Cortex of kidney (tissue), 1 donor: ENCODE measurements around the gene VSTM2B.

ENCODE experiments used
- DNase-seq: peaks from one replicate; lab custom pipeline; 2025; lab: John Stamatoyannopoulos, UW

VSTM2B gene

GRCh38 chr19:29515706-29516357 lies 10.0 kb upstream of the VSTM2B start:
- no peak for DNase-seq

- no peak for DNase-seq
Measured at GRCh38 chr19:29516358-29516725, 9.5 kb upstream of the VSTM2B start.

DNA sequence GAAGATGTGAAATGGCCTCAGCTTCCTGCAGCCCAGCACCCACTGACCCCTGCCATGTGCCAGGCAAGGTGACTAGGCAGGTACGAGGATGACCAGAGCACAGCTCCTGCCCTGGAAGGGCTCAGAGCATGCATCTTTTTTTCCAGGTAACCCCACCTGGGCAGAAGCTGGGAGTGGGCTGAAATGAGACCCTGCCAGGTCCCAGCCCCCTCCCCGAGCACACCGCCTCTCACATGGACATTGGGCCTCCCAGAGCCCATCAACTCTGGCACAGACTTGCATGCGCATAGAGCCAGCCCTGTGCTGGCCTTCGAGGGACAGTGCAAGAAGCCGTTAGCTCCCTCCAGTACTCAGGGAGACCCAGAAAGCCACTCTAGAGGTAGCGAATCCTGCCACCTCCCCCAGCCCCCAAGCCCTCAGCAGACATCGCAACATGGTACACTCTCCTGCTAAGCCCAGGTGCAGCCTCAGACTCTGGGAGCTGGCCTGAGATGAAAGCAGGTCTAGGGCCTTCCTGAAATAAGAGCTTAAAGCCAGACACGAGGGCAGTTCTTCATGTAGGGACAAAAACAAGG lies 8.9 kb upstream of the VSTM2B start:
- DNase-seq, result no peak

DNA sequence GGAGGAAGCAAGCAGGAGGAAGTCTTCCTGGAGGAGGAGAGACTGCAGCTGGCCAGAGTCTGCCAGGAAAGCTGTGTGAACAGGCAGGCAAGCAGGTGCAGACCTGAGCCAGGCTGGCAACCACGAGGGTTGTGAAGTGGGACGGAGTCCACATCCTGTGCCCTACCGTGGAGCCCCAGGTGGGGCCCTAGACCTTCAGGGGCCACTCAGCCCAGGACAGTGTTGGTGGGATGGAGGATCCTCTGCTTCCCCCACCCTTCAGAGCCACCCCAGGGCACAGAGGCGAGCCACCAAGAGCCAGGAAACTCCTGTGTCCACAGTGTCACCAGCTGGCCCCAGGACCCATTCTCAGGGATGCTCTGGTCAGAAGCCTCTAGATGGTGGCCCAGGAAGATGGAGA lies 8.4 kb upstream of the VSTM2B start:
- DNase-seq, result no peak

DNA sequence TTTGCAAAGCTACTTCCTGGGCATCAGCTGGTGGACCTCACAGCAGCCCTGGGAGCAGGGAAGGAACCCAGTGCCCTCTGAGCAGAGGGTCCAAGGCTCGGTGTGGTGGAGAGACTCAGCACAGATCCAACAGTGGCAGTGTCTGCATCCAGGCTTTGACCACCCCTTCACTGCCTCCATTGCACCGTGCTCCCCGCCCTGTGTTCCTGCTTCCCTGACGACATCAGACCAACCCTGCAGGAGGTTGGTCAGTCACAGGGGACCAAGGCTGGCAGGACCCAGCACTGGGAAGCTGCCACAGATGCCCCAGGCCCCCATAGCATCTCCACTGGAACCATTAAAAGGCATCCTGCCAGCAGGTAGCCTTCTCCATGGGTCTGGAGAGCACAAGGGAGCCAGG lies 7.8 kb upstream of the VSTM2B start:
- DNase-seq, result no peak

GRCh38 chr19:29519146-29519545 lies 6.6 kb upstream of the VSTM2B start:
- no peak for DNase-seq

- DNase-seq, result no peak
Measured at GRCh38 chr19:29519931-29520330, 5.9 kb upstream of the VSTM2B start.

DNA sequence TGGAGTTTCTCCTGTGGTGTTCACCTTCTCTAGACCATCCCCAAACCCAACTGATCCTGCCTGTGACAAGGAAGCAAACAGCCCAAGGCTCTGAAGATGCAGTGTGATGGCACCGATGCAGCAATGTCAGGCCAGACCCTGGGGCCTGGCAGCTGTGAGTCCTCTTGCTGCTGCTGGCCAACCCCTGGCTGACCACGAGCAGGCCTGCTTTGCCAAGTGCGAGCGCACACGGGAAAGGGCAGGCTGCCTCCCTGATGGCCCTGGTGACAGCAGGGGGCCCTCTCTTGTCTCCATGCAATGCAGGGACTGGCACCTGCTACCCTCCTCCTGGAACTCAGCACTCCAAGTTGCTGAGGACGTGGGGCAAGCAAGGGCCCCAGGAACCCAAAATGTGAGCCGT lies 5.4 kb upstream of the VSTM2B start:
- no peak for DNase-seq

- no peak for DNase-seq
Measured at GRCh38 chr19:29521291-29522075, 4.3 kb upstream of the VSTM2B start.

- no peak for DNase-seq
Measured at GRCh38 chr19:29523568-29523967, 2.2 kb upstream of the VSTM2B start.

GRCh38 chr19:29524201-29524911 lies 1.4 kb upstream of the VSTM2B start:
- no peak for DNase-seq

- no peak for DNase-seq
Measured at GRCh38 chr19:29524912-29525831, 622 bp upstream of the VSTM2B start.

DNA sequence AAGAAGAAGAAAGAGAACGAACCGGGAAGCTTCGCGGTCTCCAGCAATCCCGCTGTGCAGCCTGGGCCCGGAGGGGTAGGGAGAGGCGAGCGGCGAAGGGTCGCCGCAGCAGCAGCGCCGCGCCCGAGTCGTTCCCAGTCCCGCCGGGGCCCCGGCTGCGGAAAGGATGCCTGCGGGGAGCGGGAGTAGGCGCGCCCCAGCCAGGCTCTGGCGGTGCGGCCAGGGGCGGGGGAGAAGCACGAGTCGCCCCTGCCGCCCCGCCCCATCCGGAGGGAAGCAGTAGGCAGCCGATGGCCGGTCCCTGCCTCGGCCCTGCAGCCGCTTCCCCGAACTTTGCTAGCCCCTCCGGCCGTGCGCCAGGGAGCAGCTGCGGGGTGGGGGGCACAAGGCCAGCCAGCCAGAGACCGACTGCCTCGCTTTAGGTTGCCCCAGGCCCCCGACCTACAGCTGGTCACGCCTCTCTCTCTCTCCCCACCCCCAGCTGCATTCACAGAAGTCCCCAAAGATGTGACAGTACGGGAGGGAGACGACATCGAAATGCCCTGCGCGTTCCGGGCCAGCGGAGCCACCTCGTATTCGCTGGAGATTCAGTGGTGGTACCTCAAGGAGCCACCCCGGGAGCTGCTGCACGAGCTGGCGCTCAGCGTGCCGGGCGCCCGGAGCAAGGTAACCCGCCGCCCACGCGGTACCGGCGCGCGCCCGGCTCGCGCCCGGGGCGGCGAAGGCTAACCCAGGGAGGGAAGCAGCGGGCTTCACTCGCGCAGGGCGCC lies 1.1 kb downstream of the VSTM2B start:
- no peak for DNase-seq

DNA sequence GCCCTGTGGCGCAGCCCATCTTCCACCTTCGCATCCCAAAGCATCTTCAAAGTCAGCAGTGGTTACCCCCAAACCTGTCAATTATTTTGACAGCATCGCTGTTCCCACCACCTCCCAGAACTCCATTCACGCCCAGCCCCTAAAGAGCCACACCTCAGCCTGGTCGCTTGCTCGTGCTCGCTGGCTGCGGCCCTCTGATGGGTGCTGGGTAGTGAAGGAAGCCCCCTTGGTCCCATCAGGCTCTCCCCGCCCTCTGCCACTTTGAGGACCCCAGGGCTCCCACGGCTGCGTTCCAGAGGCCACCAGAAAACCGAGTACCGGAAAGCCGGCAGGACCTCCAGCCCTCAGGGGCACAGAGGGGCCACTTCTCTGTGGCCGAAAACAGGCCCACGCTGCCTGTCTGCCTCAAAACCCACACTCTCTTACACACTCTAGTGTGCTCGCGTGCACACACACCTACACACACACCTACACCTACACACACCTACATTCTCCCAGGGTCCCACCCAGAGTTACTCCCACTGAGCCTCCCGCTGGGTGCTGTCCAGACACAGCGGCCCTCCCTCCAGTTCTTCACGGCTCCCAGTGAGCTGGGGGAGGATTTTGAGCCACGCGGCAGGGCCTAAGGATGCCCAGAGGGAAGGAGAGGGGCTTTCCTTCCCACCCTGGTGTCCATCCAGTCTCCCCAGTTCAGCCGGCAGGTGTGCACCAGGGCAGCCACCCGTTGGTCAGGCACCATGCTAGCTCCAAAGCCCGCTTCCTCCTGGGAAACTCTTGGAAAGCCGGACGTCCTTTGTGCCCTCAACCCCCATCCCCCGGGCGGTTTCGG lies 1.9 kb downstream of the VSTM2B start:
- no peak for DNase-seq

GRCh38 chr19:29528350-29528945 lies 2.7 kb downstream of the VSTM2B start:
- no peak for DNase-seq

DNA sequence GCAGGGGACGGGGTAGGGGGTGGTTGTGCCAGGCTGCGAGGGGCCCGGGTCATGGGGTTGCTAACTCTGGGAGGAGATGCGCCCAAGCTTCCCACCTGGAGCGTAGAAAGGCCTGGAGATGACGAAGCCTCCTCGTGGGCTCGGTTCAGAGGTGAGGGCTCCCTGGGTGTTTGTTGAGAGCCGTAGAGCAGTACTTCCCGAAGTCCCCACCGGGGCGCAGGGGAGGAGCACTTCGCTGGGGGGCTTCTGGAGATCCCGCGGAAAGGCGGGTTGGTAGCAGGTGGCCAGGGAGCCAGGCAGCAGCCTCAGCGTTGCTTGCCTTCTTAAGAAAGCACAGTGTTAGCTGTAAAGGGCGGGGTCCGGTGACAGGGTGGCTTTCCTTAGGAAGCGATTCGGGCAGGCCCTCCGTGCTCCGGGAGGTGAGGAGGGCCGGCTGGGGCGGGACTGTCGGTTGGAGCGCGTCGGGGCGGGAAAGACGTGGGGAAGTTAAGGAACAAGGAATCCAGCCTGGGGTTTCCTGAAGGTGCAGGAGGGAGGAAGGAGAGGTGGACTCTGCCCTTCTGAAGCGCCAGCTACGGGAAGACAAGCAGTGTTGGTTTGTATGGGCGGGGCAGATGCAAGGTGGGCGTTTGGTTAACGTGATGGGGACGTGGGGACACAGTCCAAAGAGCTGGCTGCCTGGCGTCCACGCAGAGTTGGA lies 3.3 kb downstream of the VSTM2B start:
- no peak for DNase-seq

- DNase-seq, result no peak
Measured at GRCh38 chr19:29529646-29530539, 4.1 kb downstream of the VSTM2B start.
